Right atrium auricular region (tissue), 2 donors: Measurements from ENCODE around the gene CDC42EP3. TPM values are rescaled to one million over a fixed set of nuclear protein-coding genes. Genes with fewer than 3 reads are reported as not detected.

ENCODE experiments used
- DNase-seq: peaks from one replicate; pipeline ENCODE4 v3.0.0-alpha.2; 2019; ENCODE audit warnings: low spot score
- H3K27ac ChIP-seq, 2 donors: fragments of 200-600 bp; sonication (generic); 1 replicate in 1 of 2; 2 replicates in 1 of 2; pipeline ENCODE4 v1.5.1; 2016 to 2019
- H3K27me3 ChIP-seq, 2 donors: fragments of 200-600 bp; sonication (generic); one replicate each; pipeline versions ENCODE4 v1.5.1 to v1.6.0; 2017 to 2019
- H3K36me3 ChIP-seq: fragments of 200-600 bp; sonication (generic); one replicate; pipeline ENCODE4 v1.5.1; 2016
- H3K4me1 ChIP-seq, 2 donors: fragments of 200-600 bp; sonication (generic); one replicate each; pipeline versions ENCODE4 v1.5.1 to v1.6.0; 2017 to 2019
- H3K4me3 ChIP-seq, 2 donors: fragments of 200-600 bp; sonication (generic); 1 replicate in 1 of 2; 2 replicates in 1 of 2; pipeline ENCODE4 v1.5.1; 2017 to 2019; ENCODE audit warnings: mild to moderate bottlenecking in 1 of 2, moderate library complexity in 1 of 2
- H3K9me3 ChIP-seq, 2 donors: fragments of 200-600 bp; sonication (generic); one replicate each; pipeline ENCODE4 v1.5.1; 2019
- total RNA-seq, 2 donors: library from RNA; depleted of rRNA; stranded (reverse); fragments of >200 nt; gene quantifications; one replicate each; pipeline ENCODE4 v1.1.0, GENCODE V29; 2016
- TF ChIP-seq, protein P1 (sequence below), 2 donors: fragments of 200-600 bp; sonication (generic); IDR thresholded peaks; one replicate each; pipeline ENCODE4 v1.5.1; 2019; ENCODE audit warnings: antibody characterized with exemption in 2 of 2

CDC42EP3 gene
- total RNA-seq, 2 donors from 2014 or later: 38.5 to 105 TPM

DNA sequence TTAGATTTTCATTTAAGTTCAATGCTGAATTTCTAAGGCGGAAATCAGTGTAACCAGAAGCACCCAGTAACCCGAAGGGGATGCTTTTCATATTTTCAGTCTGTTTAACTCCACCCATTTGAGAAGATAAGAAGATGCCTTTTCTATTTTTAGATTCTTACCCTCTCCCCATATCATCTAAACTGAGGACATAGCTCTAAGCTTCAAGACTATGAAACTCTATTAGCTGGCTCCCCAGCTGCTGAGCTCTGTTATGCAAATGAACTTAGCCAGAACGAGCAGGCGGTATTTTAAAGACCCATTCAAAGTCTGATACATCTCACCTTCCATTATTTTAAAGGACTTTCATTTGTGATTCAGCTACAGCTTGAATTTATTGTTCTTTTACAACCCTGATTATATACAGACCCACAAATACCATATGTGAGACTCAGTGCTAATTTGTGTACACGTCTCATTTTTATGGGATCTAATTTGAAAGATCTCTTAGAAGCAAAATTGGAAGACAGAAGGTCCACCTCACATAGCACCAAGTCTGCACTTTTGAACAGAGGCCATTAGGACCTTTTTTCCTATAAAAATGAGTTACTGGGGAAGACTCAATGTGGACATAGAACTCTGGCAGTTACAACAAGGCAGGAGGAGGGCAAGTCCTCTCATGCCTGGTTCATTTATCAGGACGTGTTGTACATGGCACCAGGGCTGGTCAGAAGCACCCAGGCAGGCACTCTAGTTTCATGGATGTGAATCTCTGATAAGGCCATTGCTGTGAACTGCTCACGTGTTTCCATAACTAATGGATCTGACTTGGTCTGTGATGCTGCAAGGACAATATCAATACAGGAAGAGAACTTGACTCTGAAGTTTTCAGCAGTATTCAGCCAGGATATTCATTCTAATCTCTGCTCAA lies 16.3 kb downstream of the CDC42EP3 start:
- no peak for DNase-seq
- peaks cover 0 to 97% of the 10 kb centered on the region in 2 donors for H3K4me1 ChIP-seq
- H3K4me3 ChIP-seq: peak overlapping the region in 1 of 2 donors; percentile 21

DNA sequence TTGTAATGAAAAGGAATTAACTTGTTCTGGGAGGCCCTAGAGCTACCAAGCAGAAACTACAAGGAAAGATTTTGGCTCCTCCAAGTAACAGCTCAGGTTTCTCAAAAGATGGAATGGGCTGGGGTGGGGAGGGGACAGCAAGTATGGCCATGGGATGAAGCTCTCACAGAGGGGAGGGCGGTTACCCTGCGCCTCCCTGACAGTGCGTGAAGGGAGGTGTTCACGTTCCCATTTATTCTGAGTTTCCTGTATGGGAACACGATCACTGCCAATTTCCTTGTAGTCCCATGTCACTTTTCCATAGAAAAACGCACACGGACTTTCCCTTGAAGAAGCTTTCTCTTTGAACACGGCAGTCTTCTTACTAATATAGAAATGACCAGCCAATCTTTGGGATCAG lies 17.0 kb downstream of the CDC42EP3 start:
- no peaks in the 10 kb centered on the region for H3K36me3 ChIP-seq
- no peaks in the 10 kb centered on the region for H3K9me3 ChIP-seq
- TF ChIP-seq, protein P1, sequence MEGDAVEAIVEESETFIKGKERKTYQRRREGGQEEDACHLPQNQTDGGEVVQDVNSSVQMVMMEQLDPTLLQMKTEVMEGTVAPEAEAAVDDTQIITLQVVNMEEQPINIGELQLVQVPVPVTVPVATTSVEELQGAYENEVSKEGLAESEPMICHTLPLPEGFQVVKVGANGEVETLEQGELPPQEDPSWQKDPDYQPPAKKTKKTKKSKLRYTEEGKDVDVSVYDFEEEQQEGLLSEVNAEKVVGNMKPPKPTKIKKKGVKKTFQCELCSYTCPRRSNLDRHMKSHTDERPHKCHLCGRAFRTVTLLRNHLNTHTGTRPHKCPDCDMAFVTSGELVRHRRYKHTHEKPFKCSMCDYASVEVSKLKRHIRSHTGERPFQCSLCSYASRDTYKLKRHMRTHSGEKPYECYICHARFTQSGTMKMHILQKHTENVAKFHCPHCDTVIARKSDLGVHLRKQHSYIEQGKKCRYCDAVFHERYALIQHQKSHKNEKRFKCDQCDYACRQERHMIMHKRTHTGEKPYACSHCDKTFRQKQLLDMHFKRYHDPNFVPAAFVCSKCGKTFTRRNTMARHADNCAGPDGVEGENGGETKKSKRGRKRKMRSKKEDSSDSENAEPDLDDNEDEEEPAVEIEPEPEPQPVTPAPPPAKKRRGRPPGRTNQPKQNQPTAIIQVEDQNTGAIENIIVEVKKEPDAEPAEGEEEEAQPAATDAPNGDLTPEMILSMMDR (IDR thresholded peaks at IDR 0.05): no peak
- DNase-seq: no peak
- H3K4me1 ChIP-seq: peaks cover 0 to 97% of the 10 kb centered on the region in 2 donors
- no peaks in the 10 kb centered on the region for H3K27me3 ChIP-seq
- peak overlapping the region in 1 of 2 donors; percentile 21 for H3K4me3 ChIP-seq
- peak overlapping the region; percentile 83 to 93 for H3K27ac ChIP-seq

More for the DNA sequence above, 16.3 kb downstream of the CDC42EP3 start:
- Histone ChIP-seq H3K27me3 (no peaks in the 10 kb centered on the region), H3K9me3 (no peaks in the 10 kb centered on the region), H3K36me3 (no peaks in the 10 kb centered on the region), H3K27ac (peak overlapping the region; percentile 83 to 93)
- TF ChIP-seq, protein P1 (IDR thresholded peaks at IDR 0.05): no peak

DNA sequence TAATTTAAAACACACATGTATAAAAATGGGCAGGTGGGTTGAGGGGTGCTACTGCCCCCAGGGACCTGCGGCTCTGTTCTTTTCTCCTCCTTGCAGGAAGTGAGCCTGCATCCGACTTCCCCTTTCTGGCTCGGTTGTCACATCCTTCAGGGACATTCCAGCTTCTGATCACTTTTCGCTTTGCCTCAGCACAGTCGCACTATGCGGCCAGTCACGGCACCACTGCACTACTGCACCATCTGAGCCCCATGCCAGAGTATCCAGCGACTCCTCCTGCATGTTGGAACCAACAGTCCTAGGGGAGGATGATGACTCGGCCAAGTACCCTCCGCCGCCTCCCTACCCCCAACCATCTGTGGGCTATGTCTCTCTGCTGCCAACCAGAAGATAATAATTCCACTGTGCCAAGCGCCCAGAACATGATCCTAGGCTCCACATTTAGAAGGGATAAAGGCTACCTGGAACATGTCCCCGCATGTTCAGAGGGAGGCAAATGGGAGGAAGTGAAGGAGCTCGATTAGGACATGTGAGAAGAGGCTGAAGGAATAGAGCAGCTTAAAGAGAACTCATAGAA lies 17.6 kb downstream of the CDC42EP3 start:
- no peaks in the 10 kb centered on the region for H3K9me3 ChIP-seq
- TF ChIP-seq, protein P1 (IDR thresholded peaks at IDR 0.05): no peak
- peak overlapping the region; percentile 83 to 93 for H3K27ac ChIP-seq
- H3K27me3 ChIP-seq: no peaks in the 10 kb centered on the region
- DNase-seq: peak; percentile 75
- no peaks in the 10 kb centered on the region for H3K36me3 ChIP-seq
- peaks cover 0 to 97% of the 10 kb centered on the region in 2 donors for H3K4me1 ChIP-seq
- peak overlapping the region in 1 of 2 donors; percentile 21 for H3K4me3 ChIP-seq

DNA sequence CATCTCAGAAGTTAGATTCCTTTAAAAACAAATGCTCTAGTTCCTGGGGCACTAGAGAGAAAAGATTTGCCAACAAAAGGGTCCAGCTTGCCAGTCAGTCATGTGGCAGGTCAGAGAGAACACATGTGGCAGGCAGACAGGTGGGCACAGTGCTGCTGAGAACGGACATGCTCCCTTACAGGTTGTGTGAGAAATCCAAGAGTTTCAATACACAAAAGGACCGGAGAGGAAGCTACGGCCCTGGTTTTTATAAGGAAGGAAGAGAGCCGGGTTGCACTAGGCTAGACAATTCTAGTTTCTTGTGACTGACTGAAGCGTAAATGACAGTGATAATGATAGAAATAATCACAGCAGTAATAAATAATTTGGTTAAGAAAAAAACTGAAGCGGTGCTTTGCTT lies 18.3 kb downstream of the CDC42EP3 start:
- Histone ChIP-seq H3K9me3 (no peaks in the 10 kb centered on the region), H3K27ac (peak overlapping the region; percentile 83 to 93), H3K36me3 (peaks cover 1% of the 10 kb centered on the region), H3K4me3 (no peak overlapping the region), H3K27me3 (no peaks in the 10 kb centered on the region), H3K4me1 (peaks cover 0 to 97% of the 10 kb centered on the region in 2 donors)
- no peak for DNase-seq
- TF ChIP-seq, protein P1 (IDR thresholded peaks at IDR 0.05): no peak

DNA sequence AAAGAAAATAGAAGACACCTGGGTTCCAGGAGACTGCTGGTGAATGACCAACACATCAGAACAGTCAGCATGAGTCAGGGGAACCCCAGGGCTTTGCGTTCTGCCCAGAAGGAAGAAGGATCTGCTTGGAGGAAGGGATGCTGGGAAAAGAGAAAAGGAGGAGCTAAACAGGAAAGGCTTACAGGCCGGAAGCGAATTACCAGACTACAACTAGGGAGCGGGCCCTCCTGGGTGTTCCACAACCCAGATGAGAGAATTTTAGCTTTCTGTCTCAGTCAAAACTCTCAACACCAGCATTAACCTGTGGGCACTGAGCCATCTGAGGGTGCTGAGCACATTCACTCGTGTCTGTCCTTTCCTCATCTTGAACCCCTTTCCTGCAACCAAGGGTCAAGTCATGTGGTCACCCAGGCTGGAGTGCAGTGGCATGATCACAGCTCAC lies 19.2 kb downstream of the CDC42EP3 start:
- DNase-seq: no peak
- no peak overlapping the region for H3K4me3 ChIP-seq
- peaks cover 10% of the 10 kb centered on the region for H3K36me3 ChIP-seq
- H3K27ac ChIP-seq: peak overlapping the region; percentile 83 to 93
- TF ChIP-seq, protein P1 (IDR thresholded peaks at IDR 0.05): no peak
- H3K27me3 ChIP-seq: no peaks in the 10 kb centered on the region
- H3K9me3 ChIP-seq: no peaks in the 10 kb centered on the region
- H3K4me1 ChIP-seq: peaks cover 0 to 97% of the 10 kb centered on the region in 2 donors
